IMR-90 (cell line): ENCODE data around the gene GLIS1. TPM values are rescaled to one million over a fixed set of nuclear protein-coding genes. Genes with fewer than 3 reads are reported as not detected.
"Not testable (repeated sequence)": the region's sequence is repeated elsewhere in the genome, so short reads cannot be mapped to it uniquely, and the experiment has no call there.

Experiments used
- ATAC-seq: fragments of 200-7000 bp; cut with Tn5 transposase; 2 replicates; pipeline ENCODE4 v1.9.1; 2020; ENCODE audit warnings: low read depth, mild to moderate bottlenecking, moderate library complexity
- BruUV-seq: library from RNA; stranded (reverse); fragments of 400-500 nt; replicated peaks from 2 replicates; lab custom pipeline; 2021; lab: Mats Ljungman, UMichigan
- CTCF ChIA-PET: fragments of 300-600 bp; formaldehyde crosslinking; extraction: SDS; loops from one replicate; lab custom pipeline; 2021; ENCODE audit warnings: antibody characterized with exemption; lab: Yijun Ruan, JAX
- POLR2A ChIA-PET: fragments of 300-600 bp; sonication (Branson Sonifier 250); formaldehyde crosslinking; loops from one replicate; lab custom pipeline; 2022; ENCODE audit warnings: antibody characterized with exemption; ENCODE audit not compliant: unreplicated experiment; lab: Charles Lee
- DNase-seq: peaks from one replicate; pipeline ENCODE4 v3.0.0; 2013
- H2AFZ ChIP-seq: replicated peaks from 2 replicates; pipeline ENCODE3; 2013; ENCODE audit warnings: low read length, mild to moderate bottlenecking; ENCODE audit not compliant: poor library complexity
- H2AK5ac ChIP-seq: 2 replicates; pipeline ENCODE4 v1.6.1; 2013; ENCODE audit warnings: low read depth, low read length, inconsistent platforms
- H2AK9ac ChIP-seq: replicated peaks from 2 replicates; pipeline ENCODE3; 2013; ENCODE audit warnings: mild to moderate bottlenecking, low read depth, low read length, moderate library complexity; ENCODE audit not compliant: poor library complexity
- H2BK120ac ChIP-seq: 2 replicates; pipeline ENCODE4 v1.6.1; 2013; ENCODE audit warnings: low read depth, low read length, inconsistent platforms
- H2BK15ac ChIP-seq: 3 replicates; pipeline ENCODE4 v1.6.1; 2013; ENCODE audit warnings: low read depth, low read length, inconsistent platforms
- H2BK20ac ChIP-seq: 2 replicates; pipeline ENCODE4 v1.6.1; 2013; ENCODE audit warnings: low read depth, mild to moderate bottlenecking, inconsistent platforms, low read length, moderate library complexity
- H2BK5ac ChIP-seq: 2 replicates; pipeline ENCODE4 v1.6.1; 2013; ENCODE audit warnings: mild to moderate bottlenecking, low read depth, low read length, inconsistent platforms; ENCODE audit not compliant: poor library complexity, severe bottlenecking
- H3K14ac ChIP-seq: replicated peaks from 2 replicates; pipeline ENCODE4 v1.6.1; 2013; ENCODE audit warnings: low read depth, low read length, inconsistent platforms
- H3K18ac ChIP-seq: 2 replicates; pipeline ENCODE4 v1.6.1; 2013; ENCODE audit warnings: low read depth, low read length, control low read depth
- H3K23ac ChIP-seq: 2 replicates; pipeline ENCODE4 v1.6.1; 2013; ENCODE audit warnings: low read depth, low read length, inconsistent platforms
- H3K27ac ChIP-seq: 2 replicates; pipeline ENCODE4 v1.5.1; 2013; ENCODE audit warnings: mild to moderate bottlenecking, control low read depth, low read length; ENCODE audit not compliant: insufficient read depth
- H3K27me3 ChIP-seq: 2 replicates; pipeline ENCODE4 v1.6.1; 2013; ENCODE audit warnings: low read length; ENCODE audit not compliant: control insufficient read depth, insufficient read depth
- H3K36me3 ChIP-seq: 2 replicates; pipeline ENCODE4 v1.6.1; 2013; ENCODE audit warnings: low read length, mixed read lengths; ENCODE audit not compliant: control insufficient read depth, insufficient read depth
- H3K4ac ChIP-seq: 2 replicates; pipeline ENCODE4 v1.6.1; 2013; ENCODE audit warnings: low read depth, low read length, inconsistent platforms
- H3K4me1 ChIP-seq: 2 replicates; pipeline ENCODE4 v1.6.1; 2013; ENCODE audit warnings: low read length, mixed read lengths; ENCODE audit not compliant: control insufficient read depth, insufficient read depth
- H3K4me2 ChIP-seq: 2 replicates; pipeline ENCODE4 v1.6.1; 2013; ENCODE audit warnings: low read depth, mild to moderate bottlenecking, control low read depth, low read length, moderate library complexity
- H3K4me3 ChIP-seq: 2 replicates; pipeline ENCODE4 v1.5.1; 2013; ENCODE audit warnings: low read depth, mild to moderate bottlenecking, control low read depth, low read length, moderate library complexity; ENCODE audit not compliant: insufficient read depth
- H3K56ac ChIP-seq: 2 replicates; pipeline ENCODE4 v1.6.1; 2013; ENCODE audit warnings: low read length, inconsistent platforms; ENCODE audit not compliant: insufficient read depth; ENCODE audit errors: extremely low read depth
- H3K79me1 ChIP-seq, 2 experiments: 2 replicates each; pipeline ENCODE4 v1.6.1; 2013; ENCODE audit warnings: low read length in 2 of 2, inconsistent platforms in 1 of 2, low read depth in 1 of 2
- H3K9ac ChIP-seq: 2 replicates; pipeline ENCODE4 v1.6.1; 2013; ENCODE audit warnings: low read depth, low read length, control low read depth
- H3K9me1 ChIP-seq: 2 replicates; pipeline ENCODE4 v1.6.1; 2013; ENCODE audit warnings: low read length, inconsistent platforms; ENCODE audit not compliant: insufficient read depth
- H3K9me3 ChIP-seq: 2 replicates; pipeline ENCODE4 v1.6.1; 2013; ENCODE audit warnings: low read length; ENCODE audit not compliant: control insufficient read depth, insufficient read depth
- H4K20me1 ChIP-seq: 2 replicates; pipeline ENCODE4 v1.6.1; 2013; ENCODE audit warnings: low read length, inconsistent platforms; ENCODE audit not compliant: insufficient read depth
- H4K5ac ChIP-seq: 2 replicates; pipeline ENCODE4 v1.6.1; 2013; ENCODE audit warnings: mild to moderate bottlenecking, low read depth, low read length, control low read depth
- H4K8ac ChIP-seq, 2 experiments: 2 replicates each; pipeline ENCODE4 v1.6.1; 2013; ENCODE audit warnings: low read depth in 2 of 2, low read length in 2 of 2, control low read depth in 1 of 2, inconsistent platforms in 1 of 2
- H4K91ac ChIP-seq: 2 replicates; pipeline ENCODE4 v1.6.1; 2013; ENCODE audit warnings: low read depth, low read length, inconsistent platforms; ENCODE audit not compliant: insufficient read depth
- CHD1 ChIP-seq: IDR thresholded peaks from 2 replicates; pipeline ENCODE4 v1.6.1; 2012; ENCODE audit warnings: low read depth, low read length, improper control_type of control experiment
- MAFK ChIP-seq: IDR thresholded peaks from 2 replicates; pipeline ENCODE4 v1.6.1; 2012; ENCODE audit warnings: low read depth, low read length, improper control_type of control experiment
- MAZ ChIP-seq: IDR thresholded peaks from 2 replicates; pipeline ENCODE4 v1.6.1; 2012; ENCODE audit warnings: low read depth, mild to moderate bottlenecking, low read length, improper control_type of control experiment, moderate library complexity, borderline replicate concordance
- MXI1 ChIP-seq: IDR thresholded peaks from 2 replicates; pipeline ENCODE4 v1.6.1; 2012; ENCODE audit warnings: low read depth, mild to moderate bottlenecking, low read length, moderate library complexity, borderline replicate concordance
- RAD21 ChIP-seq: IDR thresholded peaks from 2 replicates; pipeline ENCODE4 v1.6.1; 2012; ENCODE audit warnings: low read length, improper control_type of control experiment
- WGBS, 2 experiments: methylation state at CpG; one replicate each; pipeline versions ENCODE4 v1.1.5 to v1.1.7; 2013; ENCODE audit warnings: missing lambda C conversion rate in 2 of 2; ENCODE audit not compliant: insufficient read length in 1 of 2; ENCODE audit errors: extremely low coverage in 2 of 2; 5-methylcytosine and 5-hydroxymethylcytosine counted together
- dilution Hi-C: fragments of 300-500 bp; cut with HindIII; formaldehyde crosslinking; loops from one replicate; pipeline ENCODE4 v1.14.3; 2018; ENCODE audit warnings: low sequenced_read_pairs; ENCODE audit not compliant: unreplicated experiment
- in situ Hi-C: fragments of 300-500 bp; cut with MboI; formaldehyde crosslinking; loops from 3 replicates; pipeline ENCODE4 v1.14.3; 2019; ENCODE audit warnings: low sequenced_read_pairs, inconsistent platforms, mixed read lengths
- intact Hi-C: fragments of 100-400 bp; cut with micrococcal nuclease; formaldehyde crosslinking; loops from 2 replicates; pipeline ENCODE4 v1.10.0; 2022
- polyA plus RNA-seq, 3 experiments: library from polyadenylated mRNA; depleted of rRNA; stranded (reverse); fragments of >200 nt; gene quantifications; 2 replicates each; pipeline ENCODE4 v1.2.3, GENCODE V29; 2012; ENCODE audit warnings: low replicate concordance in 1 of 3
- total RNA-seq: library from RNA; depleted of rRNA; stranded (reverse); fragments of >200 nt; gene quantifications from 2 replicates; pipeline ENCODE4 v1.2.3, GENCODE V29; 2012

The GLIS1 gene
- total and polyA plus RNA-seq, 2 of the 4 experiments (the other 2 are of a cell fraction), result 0.18 to 2.3 TPM

DNA sequence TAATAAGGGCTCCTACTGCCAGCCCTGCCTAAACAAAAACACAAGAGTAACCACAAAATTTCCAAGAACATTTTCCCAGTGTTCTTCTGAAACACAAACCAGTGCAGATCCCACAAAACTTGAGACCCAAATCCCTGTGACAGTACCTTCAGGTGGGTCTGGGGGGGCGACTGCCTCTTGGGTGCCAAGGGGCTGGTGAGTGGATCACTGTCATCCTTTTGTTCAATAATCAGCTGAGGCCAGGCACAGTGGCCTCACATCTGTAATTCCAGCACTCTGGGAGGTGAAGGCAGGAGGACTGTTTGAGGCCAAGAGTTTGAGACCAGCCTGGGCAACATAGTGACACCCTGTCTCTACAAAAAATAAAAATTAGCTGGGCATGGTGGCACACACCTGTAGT lies 87.6 kb downstream of the GLIS1 start (continued):
- TF ChIP-seq MAFK (no peak), CHD1 (no peak), RAD21 (no peak), MXI1 (no peak)

DNA sequence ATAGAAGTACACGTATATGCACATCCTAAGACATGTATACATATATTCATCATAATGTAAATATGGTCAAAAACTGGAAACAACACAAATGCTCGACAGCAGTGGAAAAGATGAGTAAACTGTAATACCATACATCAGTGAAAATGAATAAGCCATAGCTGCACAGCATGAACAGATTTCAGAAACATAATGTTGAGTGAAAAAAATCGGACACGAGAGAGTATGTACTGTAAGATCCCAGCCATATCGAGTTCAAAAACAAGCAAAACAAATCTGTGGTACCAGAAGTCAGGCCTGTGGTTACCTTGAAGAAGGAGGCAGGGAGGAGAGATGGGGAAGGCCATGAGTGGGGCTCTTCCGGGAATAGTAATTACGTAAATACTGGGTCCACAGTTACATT lies 90.4 kb downstream of the GLIS1 start:
- dilution Hi-C loops, result no loop called here
- Histone ChIP-seq H2AFZ (no peak overlapping the region), H3K4ac (no peak overlapping the region), H4K91ac (no peak overlapping the region), H3K23ac (no peak overlapping the region), H2AK5ac (no peak overlapping the region), H3K27me3 (no peaks in the 10 kb centered on the region), H3K56ac (no peak overlapping the region), H3K36me3 (no peaks in the 10 kb centered on the region), H4K8ac (no peak overlapping the region), H4K20me1 (no peaks in the 10 kb centered on the region), H3K9me1 (peaks cover 19% of the 10 kb centered on the region), H2BK15ac (no peak overlapping the region), H3K4me3 (no peak overlapping the region), H3K79me1 (peaks cover 0 to 14% of the 10 kb centered on the region in 2 experiments; a peak in 1 of 4 replicates), H3K9ac (no peak overlapping the region), H2BK5ac (no peak overlapping the region), H3K27ac (no peak overlapping the region), H2AK9ac (no peak overlapping the region), H3K14ac (no peak overlapping the region), H3K4me1 (0 out of 2 replicates have a peak, but pooled peaks cover 2% of the 10 kb centered on the region), H3K9me3 (no peaks in the 10 kb centered on the region), H2BK120ac (no peak overlapping the region), H3K18ac (no peak overlapping the region), H4K5ac (no peak overlapping the region), H3K4me2 (no peak overlapping the region), H2BK20ac (no peak overlapping the region)
- no TSS peak for BruUV-seq
- TF ChIP-seq MAZ, result no peak
- intact Hi-C loops, result no loop called here
- ATAC-seq (no peak), DNase-seq (no peak)
- WGBS, 2 experiments, result 90% methylated on average over 2 of the region's 7 CpGs; no CpG with 5 or more reads in 1 of the 2 experiments
- in situ Hi-C loops, result no loop called here
- ChIA-PET POLR2A (no interaction called here), CTCF (no interaction called here)

DNA sequence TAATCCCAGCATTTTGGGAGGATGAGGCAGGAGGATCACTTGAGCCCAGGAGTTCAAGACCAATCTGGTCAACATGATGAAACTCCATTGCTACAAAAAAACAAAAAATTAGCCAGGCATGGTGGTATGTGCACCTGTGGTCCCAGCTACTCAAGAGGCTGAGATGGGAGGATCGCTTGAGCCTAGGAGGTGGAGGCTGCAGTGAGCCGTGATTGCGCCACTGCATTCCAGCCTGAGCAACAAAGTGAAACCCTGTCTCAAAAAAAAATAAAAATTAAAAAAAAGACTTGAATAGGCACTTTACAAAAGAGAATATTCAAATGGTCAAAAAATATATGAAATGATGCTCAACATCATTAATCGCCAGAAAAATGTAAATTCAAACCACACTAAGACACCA lies 91.0 kb downstream of the GLIS1 start:
- H2BK120ac ChIP-seq, H2AFZ ChIP-seq, ATAC-seq, dilution Hi-C loops, H3K4me1 ChIP-seq, DNase-seq, H4K91ac ChIP-seq, H3K56ac ChIP-seq, H2BK15ac ChIP-seq, intact Hi-C loops, H3K4me3 ChIP-seq, H3K14ac ChIP-seq, H2AK5ac ChIP-seq, H2AK9ac ChIP-seq, POLR2A ChIA-PET, BruUV-seq, H3K27me3 ChIP-seq, H3K23ac ChIP-seq, H4K5ac ChIP-seq, H2BK5ac ChIP-seq, H4K8ac ChIP-seq, in situ Hi-C loops, H3K4ac ChIP-seq, H3K9me3 ChIP-seq, H3K18ac ChIP-seq, H3K36me3 ChIP-seq, H3K9ac ChIP-seq, H3K4me2 ChIP-seq, H4K20me1 ChIP-seq, H2BK20ac ChIP-seq, H3K27ac ChIP-seq: not testable (repeated sequence)
- Histone ChIP-seq H3K9me1 (peaks cover 20% of the 10 kb centered on the region), H3K79me1 (peaks cover 0 to 14% of the 10 kb centered on the region in 2 experiments; a peak in 1 of 4 replicates)
- CTCF ChIA-PET, result interaction anchor here (1.5 kb wide), 1 partner anchor 75 kb away, joined by 3 read pairs; no protein-coding TSS in a partner anchor
- no CpG with 5 or more reads among the region's 4 CpGs for WGBS, 2 experiments
